SKM-1 (cell line): ENCODE data around the gene SRSF2.

Source experiments
- DNase-seq: peaks from one replicate; lab custom pipeline; 2025; ENCODE audit not compliant: unreplicated experiment; lab: John Stamatoyannopoulos, UW

Gene SRSF2

GRCh38 chr17:76685366-76685765 is 51.8 kb downstream of the SRSF2 start:
- no peak for DNase-seq

GRCh38 chr17:76684756-76685155 is 52.4 kb downstream of the SRSF2 start:
- DNase-seq, result no peak
